ENCODE measurements around the gene USP33.
"Not testable (repeated sequence)": the region's sequence is repeated elsewhere in the genome, so short reads cannot be mapped to it uniquely, and the experiment has no call there.

The USP33 gene

GRCh38 chr1:77668924-77669449 is 90.7 kb downstream of the USP33 start:
- no peak for DNase-seq

GRCh38 chr1:77664939-77665516 is 94.6 kb downstream of the USP33 start:
- no peak for DNase-seq

- no peak for DNase-seq
Measured at GRCh38 chr1:77661696-77662095, 98.0 kb downstream of the USP33 start.

- DNase-seq = no peak
Measured at GRCh38 chr1:77659879-77660593, 99.6 kb downstream of the USP33 start.

GRCh38 chr1:77658271-77658670 is 101.4 kb downstream of the USP33 start:
- no peak for DNase-seq

GRCh38 chr1:77655431-77655974 is 104.1 kb downstream of the USP33 start:
- DNase-seq = no peak

- no peak for DNase-seq
Measured at GRCh38 chr1:77652970-77653516, 106.6 kb downstream of the USP33 start.

- no peak for DNase-seq
Measured at GRCh38 chr1:77652268-77652667, 107.4 kb downstream of the USP33 start.

- no peak for DNase-seq
Measured at GRCh38 chr1:77649127-77649526, 110.5 kb downstream of the USP33 start.

- not testable (repeated sequence) for DNase-seq
Measured at GRCh38 chr1:77646224-77646623, 113.4 kb downstream of the USP33 start.
